Endothelial cell (in vitro differentiated cells): ENCODE results near the gene MAGIX. TPM values are rescaled to one million over a fixed set of nuclear protein-coding genes. Genes with fewer than 3 reads are reported as not detected.

Experiments
- DNase-seq: peaks from one replicate; pipeline ENCODE4 v3.0.0; 2021; ENCODE audit warnings: low spot score
- H3K27ac Mint-ChIP-seq: one replicate; pipeline ENCODE4 v1.8.0; 2021; ENCODE audit warnings: mixed read lengths, inconsistent platforms; ENCODE audit not compliant: unreplicated experiment
- H3K27me3 Mint-ChIP-seq: one replicate; pipeline ENCODE4 v1.8.0; 2021; ENCODE audit warnings: mild to moderate bottlenecking, moderate library complexity, mixed read lengths, inconsistent platforms; ENCODE audit not compliant: unreplicated experiment
- H3K36me3 Mint-ChIP-seq: one replicate; pipeline ENCODE4 v1.8.0; 2021; ENCODE audit warnings: mild to moderate bottlenecking, low read depth, mixed read lengths, inconsistent platforms; ENCODE audit not compliant: unreplicated experiment
- H3K4me1 Mint-ChIP-seq: one replicate; pipeline ENCODE4 v1.8.0; 2021; ENCODE audit warnings: mild to moderate bottlenecking, mixed read lengths, inconsistent platforms; ENCODE audit not compliant: unreplicated experiment
- H3K4me3 Mint-ChIP-seq: one replicate; pipeline ENCODE4 v1.8.0; 2021; ENCODE audit warnings: mild to moderate bottlenecking, mixed read lengths, inconsistent platforms; ENCODE audit not compliant: unreplicated experiment
- H3K9me3 Mint-ChIP-seq: one replicate; pipeline ENCODE4 v1.8.0; 2021; ENCODE audit warnings: mixed read lengths, inconsistent platforms; ENCODE audit not compliant: unreplicated experiment
- total RNA-seq: library from RNA; stranded (reverse); fragmentation: NEBNext Ultra II Directional; extraction: Animal tissue kit (Norgen Biotek cat#: 25700); gene quantifications from one replicate; pipeline ENCODE4 v1.2.1, GENCODE V29; 2021; ENCODE audit not compliant: unreplicated experiment
- TF ChIP-seq, protein P1 (sequence below): fragments of 200-600 bp; sonication (generic); IDR thresholded peaks from one replicate; pipeline ENCODE4 v1.5.0; 2021; ENCODE audit warnings: antibody characterized with exemption; ENCODE audit not compliant: unreplicated experiment

Gene MAGIX
- total RNA-seq, 1 donor from 2014 or later = 1.2 TPM

DNA sequence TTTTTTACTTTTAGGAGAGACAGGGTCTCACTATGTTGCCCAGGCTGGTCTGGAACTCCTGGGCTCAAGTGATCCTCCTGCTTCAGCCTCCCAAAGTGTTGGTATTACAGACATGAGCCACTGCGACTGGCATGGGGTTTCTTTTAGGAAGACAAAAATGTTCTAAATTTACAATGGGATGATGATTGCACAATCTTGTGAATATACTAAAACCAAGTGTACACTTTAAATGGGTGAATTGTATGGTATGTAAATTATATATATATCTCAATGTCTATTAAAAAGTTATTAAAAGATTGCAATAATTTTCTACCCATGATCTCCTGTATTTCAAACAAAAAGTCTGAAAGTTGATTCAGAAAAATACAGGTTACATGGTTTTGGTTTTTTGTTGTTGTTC is 9.1 kb upstream of the MAGIX start:
- DNase-seq = no peak
- Mint-ChIP-seq H3K36me3 (no peaks in the 10 kb centered on the region), H3K9me3 (no peaks in the 10 kb centered on the region), H3K27ac (no peak overlapping the region), H3K4me3 (no peak overlapping the region), H3K27me3 (peaks cover 4% of the 10 kb centered on the region), H3K4me1 (peaks cover 7% of the 10 kb centered on the region)
- TF ChIP-seq, protein P1, sequence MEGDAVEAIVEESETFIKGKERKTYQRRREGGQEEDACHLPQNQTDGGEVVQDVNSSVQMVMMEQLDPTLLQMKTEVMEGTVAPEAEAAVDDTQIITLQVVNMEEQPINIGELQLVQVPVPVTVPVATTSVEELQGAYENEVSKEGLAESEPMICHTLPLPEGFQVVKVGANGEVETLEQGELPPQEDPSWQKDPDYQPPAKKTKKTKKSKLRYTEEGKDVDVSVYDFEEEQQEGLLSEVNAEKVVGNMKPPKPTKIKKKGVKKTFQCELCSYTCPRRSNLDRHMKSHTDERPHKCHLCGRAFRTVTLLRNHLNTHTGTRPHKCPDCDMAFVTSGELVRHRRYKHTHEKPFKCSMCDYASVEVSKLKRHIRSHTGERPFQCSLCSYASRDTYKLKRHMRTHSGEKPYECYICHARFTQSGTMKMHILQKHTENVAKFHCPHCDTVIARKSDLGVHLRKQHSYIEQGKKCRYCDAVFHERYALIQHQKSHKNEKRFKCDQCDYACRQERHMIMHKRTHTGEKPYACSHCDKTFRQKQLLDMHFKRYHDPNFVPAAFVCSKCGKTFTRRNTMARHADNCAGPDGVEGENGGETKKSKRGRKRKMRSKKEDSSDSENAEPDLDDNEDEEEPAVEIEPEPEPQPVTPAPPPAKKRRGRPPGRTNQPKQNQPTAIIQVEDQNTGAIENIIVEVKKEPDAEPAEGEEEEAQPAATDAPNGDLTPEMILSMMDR = no peak

DNA sequence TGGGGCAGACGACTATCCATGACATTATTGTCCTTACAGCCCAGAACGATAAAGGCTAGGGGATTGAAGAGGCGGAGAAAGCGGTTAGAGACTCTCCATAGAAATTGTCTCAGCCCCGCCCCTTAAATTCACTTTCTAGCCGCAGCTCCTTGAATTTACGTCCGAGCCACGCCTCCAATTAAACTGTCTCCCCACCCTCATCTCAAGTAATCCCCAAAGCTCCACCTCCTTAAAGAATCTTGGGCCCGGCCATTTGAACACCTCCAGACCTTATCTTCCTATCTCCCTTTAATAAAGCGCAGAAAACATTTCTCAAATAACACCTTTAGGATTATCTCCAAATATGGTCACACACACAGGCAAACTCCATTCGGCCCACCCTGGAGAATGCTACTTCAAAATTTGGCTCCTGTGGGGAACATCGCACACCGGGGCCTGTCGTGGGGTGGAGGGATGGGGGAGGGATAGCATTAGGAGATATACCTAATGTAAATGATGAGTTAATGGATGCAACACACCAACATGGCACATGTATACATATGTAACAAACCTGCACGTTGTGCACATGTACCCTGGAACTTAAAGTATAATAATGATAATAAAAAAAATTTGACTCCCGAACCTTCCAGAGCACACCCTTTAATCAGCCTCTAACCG is 7.2 kb upstream of the MAGIX start:
- H3K4me3 Mint-ChIP-seq = peak overlapping the region; percentile 90
- no peaks in the 10 kb centered on the region for H3K36me3 Mint-ChIP-seq
- H3K27me3 Mint-ChIP-seq = peaks cover 5% of the 10 kb centered on the region
- TF ChIP-seq, protein P1 = no peak
- H3K4me1 Mint-ChIP-seq = peaks cover 7% of the 10 kb centered on the region
- no peaks in the 10 kb centered on the region for H3K9me3 Mint-ChIP-seq
- DNase-seq = no peak
- peak overlapping the region; percentile 93 for H3K27ac Mint-ChIP-seq

DNA sequence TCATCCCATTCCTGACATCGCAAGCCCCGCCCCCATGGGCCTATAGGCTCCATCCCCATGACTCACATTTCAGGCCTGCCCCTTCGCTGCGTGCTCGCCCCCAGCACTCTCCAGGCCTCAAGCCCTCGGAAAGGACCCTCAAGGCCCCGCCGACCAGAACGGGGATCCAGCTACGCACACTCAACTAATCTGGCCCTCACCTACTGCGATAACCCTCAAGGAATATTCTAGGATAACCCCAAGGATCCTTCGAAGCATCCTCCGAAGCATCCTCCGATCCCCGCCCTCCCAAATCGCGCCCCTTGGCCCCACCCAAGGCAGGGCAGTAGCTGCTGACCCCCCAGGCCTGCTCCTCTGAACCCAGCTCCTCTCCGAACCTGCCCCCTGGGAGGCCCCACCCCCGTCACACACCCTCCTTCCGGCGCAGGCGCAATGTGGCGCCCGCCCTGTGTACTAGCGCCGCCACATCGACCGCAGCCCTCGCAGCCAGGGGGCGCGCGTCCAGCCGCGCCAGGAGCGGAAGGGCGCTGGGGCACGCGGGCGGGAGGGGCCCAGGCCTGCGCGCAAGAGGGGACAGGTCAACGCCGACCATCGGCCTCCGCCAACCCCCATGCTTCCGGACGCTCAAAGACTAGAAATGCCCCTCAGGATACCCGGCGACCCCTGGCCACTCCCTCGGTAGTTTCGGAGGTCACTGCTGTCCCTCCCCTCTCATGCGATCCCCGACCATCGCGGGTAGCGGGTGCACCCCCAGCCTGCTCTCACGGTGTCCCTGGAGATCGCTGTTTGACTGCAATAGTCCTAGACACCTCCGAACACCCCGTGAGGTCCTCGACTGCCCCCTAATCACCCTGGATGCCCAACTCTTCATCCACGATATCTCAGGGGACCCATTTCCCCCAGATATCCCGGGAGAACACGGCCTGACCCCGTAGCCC is 6.4 kb upstream of the MAGIX start:
- Mint-ChIP-seq H3K4me1 (peaks cover 7% of the 10 kb centered on the region), H3K9me3 (no peaks in the 10 kb centered on the region), H3K4me3 (peak overlapping the region; percentile 90), H3K27ac (peak overlapping the region; percentile 93), H3K27me3 (peaks cover 4% of the 10 kb centered on the region), H3K36me3 (no peaks in the 10 kb centered on the region)
- peak; percentile 75 for DNase-seq
- TF ChIP-seq, protein P1 = peak; percentile 52

DNA sequence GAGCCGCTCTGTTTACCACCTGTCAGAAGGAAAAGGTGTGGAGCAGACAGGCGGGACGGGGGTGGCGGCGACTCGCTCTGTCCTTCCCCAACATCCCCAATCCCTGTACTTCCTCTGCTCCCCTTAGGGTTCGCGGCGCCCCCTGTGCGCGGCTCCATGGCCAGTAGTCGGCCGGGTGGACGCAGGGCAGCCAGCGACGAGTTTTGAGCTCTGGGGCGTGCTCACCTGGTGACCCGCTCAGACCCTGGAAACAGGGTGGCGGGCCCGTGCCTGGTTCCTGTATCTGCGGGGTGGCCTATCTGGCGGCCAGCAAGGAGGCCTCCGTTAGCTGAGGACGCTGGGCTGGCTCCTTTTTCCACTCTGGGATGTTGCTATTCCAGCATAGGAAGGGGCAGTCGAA is 5.4 kb upstream of the MAGIX start:
- Mint-ChIP-seq H3K36me3 (no peaks in the 10 kb centered on the region), H3K4me1 (peaks cover 7% of the 10 kb centered on the region), H3K27me3 (peaks cover 7% of the 10 kb centered on the region), H3K27ac (no peak overlapping the region), H3K9me3 (no peaks in the 10 kb centered on the region), H3K4me3 (no peak overlapping the region)
- DNase-seq = no peak
- TF ChIP-seq, protein P1 = no peak

DNA sequence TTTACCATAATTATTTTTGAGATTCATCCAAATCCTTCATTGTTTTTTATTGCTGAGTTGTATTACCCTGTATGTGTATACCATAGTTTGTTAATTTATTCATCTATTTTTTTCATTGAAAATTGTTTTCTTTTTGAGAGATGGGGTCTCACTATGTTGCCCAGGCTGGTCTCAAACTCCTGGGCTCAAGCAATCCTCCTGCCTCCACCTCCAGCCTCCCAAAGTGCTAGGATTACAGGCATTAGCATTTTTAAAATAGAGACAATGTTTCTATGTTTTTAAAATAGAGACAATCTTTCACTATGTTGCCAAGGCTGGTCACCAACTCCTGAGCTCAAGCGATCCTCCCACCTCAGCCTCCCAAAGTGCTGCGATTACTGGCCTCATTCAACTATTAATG is 1.6 kb upstream of the MAGIX start:
- no peak overlapping the region for H3K4me3 Mint-ChIP-seq
- TF ChIP-seq, protein P1 = no peak
- peaks cover 6% of the 10 kb centered on the region for H3K4me1 Mint-ChIP-seq
- DNase-seq = no peak
- peaks cover 12% of the 10 kb centered on the region for H3K27me3 Mint-ChIP-seq
- no peaks in the 10 kb centered on the region for H3K36me3 Mint-ChIP-seq
- no peaks in the 10 kb centered on the region for H3K9me3 Mint-ChIP-seq
- no peak overlapping the region for H3K27ac Mint-ChIP-seq
